Stimulated activated CD8-positive, alpha-beta memory T cell treated with anti-CD3 and anti-CD28 coated beads, Interleukin-4, amount 100 ng/mL, for 4 hours (primary cell): ENCODE results near the gene MBNL1.

Experiments used
- DNase-seq, 2 donors: peaks; one replicate each; pipeline ENCODE4 v3.0.0-alpha.2; 2020; ENCODE audit warnings: low read depth in 2 of 2, low spot score in 1 of 2

Gene MBNL1

GRCh38 chr3:152252755-152253154 is 16.0 kb upstream of the MBNL1 start:
- no peak for DNase-seq

DNA sequence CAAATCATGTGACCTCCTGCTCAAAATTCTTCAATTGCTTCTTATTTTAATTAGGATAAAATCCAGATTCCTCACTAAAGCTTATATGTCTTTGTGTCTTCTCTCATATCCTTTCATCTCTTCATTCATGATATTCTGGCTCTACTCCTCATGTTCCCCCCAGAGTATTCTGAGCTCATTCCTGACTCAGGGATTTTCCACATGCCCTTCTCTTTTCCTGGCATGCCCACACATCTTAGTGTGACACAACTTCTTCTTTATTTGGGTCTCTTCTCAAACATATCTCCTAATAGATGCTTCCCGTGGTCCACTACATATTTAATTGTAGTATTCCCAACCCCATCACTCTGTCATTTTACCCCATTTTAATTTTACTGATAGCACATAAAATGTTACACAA is 15.2 kb upstream of the MBNL1 start:
- DNase-seq: no peak

- no peak for DNase-seq
Measured at GRCh38 chr3:152254041-152254440, 14.7 kb upstream of the MBNL1 start.

DNA sequence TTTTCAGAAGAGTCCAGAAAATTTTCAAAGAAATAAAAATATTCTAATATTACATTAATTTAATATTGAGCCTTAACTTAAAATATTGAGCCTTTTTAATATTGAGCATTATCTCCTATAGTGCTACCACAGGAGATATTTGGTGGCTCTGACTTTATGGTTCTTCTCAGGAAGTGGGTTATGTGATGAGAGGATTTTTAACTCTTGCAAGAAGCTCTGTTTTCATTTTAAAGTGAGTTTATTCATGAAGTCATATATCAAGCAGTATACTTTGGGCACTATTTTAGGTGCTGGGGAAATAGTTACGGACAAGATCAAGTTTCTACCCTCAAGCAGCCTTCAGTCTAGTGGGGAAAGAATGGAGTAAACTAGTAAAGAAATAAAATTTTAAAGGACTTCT is 13.4 kb upstream of the MBNL1 start:
- no peak for DNase-seq

- DNase-seq: no peak
Measured at GRCh38 chr3:152256851-152257562, 11.7 kb upstream of the MBNL1 start.

DNA sequence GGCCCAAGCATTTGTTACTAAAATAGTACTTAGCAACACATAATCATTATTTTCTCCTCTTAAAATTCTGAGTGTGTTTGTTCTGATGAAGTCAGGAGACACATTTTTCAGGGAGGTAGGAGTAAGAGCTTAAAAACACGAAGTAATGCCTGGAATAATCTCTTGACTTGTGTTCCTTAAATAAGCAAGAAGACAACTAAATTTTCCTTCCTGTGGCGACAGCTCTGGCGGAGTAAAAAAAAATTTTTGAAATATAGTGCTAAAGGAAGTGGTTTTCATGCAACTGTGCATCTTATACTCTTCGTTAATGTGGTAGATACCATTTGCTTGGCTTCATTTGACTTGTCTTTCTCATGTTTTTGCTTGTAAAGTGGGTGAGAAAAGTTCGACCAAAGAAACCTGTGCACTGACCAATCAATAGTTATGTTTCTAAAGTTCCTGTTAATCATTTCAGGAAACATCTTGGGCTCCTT is 11.1 kb upstream of the MBNL1 start:
- no peak for DNase-seq

GRCh38 chr3:152258448-152259393 is 10.0 kb upstream of the MBNL1 start:
- DNase-seq: peak in 1 of 2 donors; percentile 37

- DNase-seq: no peak
Measured at GRCh38 chr3:152259468-152259867, 9.3 kb upstream of the MBNL1 start.

DNA sequence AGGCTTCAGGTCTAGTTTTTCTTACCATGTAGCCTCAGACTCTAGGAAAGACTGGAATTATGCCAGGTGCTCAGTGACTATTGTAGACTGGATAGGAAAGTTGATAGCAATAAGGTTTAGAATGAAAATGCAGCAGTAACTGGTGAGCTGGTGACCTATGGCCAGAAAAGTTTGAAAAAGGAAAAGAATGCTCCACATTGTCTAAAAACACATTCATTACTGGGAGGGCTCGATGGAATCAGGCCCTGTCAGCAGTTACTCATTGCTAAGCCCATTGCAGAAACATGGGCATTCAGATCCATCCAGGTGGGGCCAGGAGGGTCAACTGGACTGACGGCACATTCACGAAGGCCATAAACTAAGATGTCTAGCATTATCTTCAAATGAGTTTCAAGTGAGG is 8.7 kb upstream of the MBNL1 start:
- DNase-seq: no peak

GRCh38 chr3:152260529-152260928 is 8.2 kb upstream of the MBNL1 start:
- DNase-seq: no peak

GRCh38 chr3:152261329-152261728 is 7.4 kb upstream of the MBNL1 start:
- no peak for DNase-seq

DNA sequence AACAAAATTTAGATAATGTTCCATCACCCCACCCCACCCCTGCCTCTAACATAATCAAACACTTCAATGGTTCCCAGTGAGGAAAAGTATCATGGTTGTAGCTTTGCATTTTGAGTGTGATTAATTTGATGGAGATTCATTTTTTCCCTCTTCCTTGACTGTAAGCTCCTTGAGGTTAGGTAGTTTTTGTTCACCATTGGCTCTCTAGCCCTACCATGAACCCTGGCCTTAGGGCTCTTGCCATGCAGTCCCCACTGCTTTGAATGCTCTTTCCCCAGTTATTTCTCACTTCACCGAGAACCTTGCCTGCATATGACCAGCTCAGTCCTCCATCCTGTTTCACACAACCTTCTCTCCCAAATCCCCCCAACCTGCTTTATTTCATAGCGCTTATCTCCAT is 5.0 kb upstream of the MBNL1 start:
- DNase-seq: no peak

DNA sequence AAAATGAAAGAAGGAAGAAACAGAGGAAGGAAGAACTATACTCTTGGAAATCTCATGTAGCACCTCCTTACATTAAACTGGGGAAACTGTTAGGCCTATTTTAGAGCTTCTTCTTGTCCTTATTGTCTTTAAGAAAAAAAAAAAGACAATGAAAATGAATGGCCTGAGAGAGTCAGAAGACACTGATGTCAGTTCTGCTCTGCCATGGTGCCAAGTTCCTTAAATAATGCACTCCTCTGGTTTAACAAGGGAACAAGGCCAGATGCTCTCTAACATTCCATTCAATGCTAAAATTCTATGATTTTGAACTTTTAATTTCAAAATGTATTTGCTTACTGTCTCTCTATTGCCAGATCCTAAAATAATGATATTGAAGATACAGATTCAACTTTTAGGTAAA is 4.4 kb upstream of the MBNL1 start:
- DNase-seq: no peak

GRCh38 chr3:152266221-152266995 is 2.3 kb upstream of the MBNL1 start:
- no peak for DNase-seq

DNA sequence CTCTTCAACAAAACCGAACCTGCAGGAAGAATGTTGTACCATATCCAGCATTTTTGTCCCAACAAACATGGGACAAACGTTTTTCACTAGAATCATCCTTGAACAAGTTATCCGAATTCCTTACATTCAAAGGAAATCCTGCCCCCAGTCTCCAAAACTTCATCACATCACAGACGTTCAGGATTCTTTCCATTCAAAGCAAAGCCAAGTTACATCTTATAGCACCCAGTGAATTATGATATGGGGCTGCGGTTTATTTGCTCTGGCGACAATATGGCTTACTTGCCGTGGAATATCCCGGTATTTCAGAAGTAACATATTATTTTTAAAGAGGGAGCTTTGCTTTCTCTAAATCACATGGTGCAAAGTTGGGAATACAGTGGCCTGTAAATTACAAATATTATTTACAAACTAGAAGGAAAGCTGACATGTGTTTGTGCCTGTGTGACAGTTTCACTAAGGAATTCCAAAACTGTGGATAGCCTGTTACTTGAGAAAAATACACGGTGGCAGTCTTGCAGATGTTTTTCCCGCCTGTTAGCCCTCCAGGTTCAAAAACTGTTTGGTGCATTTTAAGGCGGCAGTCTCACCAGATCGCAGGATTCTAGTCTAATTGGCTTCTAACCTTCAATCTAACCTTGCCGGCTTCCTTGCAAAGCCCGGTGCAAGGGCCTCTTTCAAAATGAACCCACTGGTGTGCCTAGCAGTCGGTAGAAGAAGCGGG is 736 bp upstream of the MBNL1 start:
- DNase-seq: no peak

DNA sequence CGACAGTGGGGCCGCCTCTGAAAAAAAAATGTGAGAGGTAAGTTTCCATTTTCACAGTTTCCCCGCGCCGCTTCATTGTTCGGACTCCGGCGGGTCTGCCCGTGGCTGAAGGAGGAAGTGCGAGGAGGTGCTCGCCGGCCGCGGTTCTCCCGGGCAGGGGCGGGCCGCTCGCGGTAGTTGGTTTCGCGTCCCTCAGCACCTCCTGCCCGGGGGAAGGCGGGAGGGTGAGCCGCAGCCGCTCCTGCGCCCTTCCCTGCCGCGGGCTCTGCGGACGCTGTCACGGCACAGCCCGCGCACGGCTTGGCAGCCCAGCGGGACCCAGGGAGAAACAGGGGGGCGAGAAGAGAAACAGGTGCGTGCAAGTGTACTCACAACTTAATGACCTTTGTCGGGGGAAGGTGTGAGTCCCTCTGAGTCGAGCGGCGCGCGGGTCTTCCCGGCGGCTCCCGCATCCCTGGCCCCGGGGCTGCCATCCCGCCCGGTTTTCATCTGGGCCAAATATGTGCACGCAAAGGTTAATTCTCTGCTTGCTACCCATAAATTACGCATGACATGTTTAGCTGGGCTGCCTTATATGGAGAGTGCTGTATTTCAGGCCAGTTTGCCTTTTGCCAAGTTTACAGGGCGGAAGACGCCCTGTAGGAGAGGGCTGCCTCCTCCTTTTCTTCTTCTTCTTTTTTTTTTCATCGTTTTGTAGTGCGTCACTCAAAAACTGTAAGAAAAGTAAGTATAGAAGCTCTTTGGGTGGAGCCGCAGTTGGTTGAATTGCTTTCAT is 514 bp downstream of the MBNL1 start:
- no peak for DNase-seq

- DNase-seq: no peak
Measured at GRCh38 chr3:152269831-152270734, 1.4 kb downstream of the MBNL1 start.

DNA sequence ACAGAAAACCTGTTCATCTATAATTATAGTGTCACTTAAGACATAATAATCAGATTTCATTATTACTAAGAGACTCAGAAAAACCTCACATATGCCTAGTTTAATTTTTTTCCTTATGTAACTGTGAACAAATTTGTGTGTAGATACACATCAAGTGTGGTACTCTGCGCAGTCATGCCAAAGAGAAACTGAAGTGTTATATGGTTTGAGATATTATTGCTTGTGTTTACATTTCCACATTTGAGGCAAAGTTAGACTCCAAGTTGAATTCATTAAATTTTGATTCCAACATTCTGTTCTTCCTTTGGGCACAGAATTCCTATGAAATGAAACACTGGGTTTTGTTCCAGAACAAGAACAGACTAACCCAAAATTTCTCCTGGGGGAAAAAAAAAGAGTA is 2.2 kb downstream of the MBNL1 start:
- no peak for DNase-seq
